Right lobe of liver (tissue), 4 donors: ENCODE data around the gene ARID3B.

Source experiments
- POLR2A ChIP-seq: fragments of 450-650 bp; IDR thresholded peaks from one replicate; pipeline ENCODE4 v1.6.1; 2017; ENCODE audit warnings: antibody characterized with exemption, mild to moderate bottlenecking
- TF ChIP-seq, protein P1 (sequence below), 4 donors: fragments of 200-600 bp in 3 of 4; fragments of 450-650 bp in 1 of 4; IDR thresholded peaks; one replicate each; pipeline versions ENCODE4 v1.5.1 to v1.8.0; 2016 to 2022; ENCODE audit warnings: antibody characterized with exemption in 4 of 4, mild to moderate bottlenecking in 2 of 4
- donor health status: DM: no; HTN: no; CAD: no.
- donor health status: DM: no; HTN: no; CAD: no.
- donor health status: DM: no; HTN: yes; CAD: no.

DNA sequence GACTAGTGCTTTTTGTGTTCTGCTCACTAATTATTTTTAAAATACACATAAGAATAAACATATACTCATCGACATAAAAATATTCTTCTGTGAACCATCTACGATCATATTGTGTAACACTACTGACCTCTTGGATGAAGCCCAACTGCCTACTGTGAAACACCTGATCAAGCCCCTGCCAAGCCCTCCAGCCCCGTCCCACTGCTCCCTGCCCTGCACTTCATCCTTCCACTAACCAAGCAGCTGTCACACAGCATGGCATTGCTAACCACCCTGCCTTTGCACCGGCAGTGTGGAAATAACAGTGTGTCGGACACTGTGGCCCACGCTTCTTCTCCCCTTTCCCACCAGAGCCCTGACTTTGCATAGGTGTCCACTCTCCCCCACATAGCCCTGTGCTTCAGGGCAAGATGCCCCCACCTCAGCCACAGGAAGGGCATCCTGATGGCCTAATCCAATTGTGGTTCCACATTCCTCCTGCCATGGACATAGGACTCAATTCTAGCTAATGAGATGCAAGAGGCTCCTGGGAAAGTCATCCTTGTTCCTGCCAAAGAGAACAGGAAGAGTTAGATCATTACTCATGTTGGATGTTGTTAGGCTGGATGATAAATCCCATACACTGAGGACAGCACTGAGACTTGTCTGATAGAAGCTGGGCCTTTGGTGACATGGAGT is 35.0 kb upstream of the ARID3B start:
- TF ChIP-seq POLR2A: no peak
- TF ChIP-seq, protein P1, sequence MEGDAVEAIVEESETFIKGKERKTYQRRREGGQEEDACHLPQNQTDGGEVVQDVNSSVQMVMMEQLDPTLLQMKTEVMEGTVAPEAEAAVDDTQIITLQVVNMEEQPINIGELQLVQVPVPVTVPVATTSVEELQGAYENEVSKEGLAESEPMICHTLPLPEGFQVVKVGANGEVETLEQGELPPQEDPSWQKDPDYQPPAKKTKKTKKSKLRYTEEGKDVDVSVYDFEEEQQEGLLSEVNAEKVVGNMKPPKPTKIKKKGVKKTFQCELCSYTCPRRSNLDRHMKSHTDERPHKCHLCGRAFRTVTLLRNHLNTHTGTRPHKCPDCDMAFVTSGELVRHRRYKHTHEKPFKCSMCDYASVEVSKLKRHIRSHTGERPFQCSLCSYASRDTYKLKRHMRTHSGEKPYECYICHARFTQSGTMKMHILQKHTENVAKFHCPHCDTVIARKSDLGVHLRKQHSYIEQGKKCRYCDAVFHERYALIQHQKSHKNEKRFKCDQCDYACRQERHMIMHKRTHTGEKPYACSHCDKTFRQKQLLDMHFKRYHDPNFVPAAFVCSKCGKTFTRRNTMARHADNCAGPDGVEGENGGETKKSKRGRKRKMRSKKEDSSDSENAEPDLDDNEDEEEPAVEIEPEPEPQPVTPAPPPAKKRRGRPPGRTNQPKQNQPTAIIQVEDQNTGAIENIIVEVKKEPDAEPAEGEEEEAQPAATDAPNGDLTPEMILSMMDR (IDR thresholded peaks at IDR 0.05): no peak
